ENCODE data around the gene PCBP1.

PCBP1 gene

DNA sequence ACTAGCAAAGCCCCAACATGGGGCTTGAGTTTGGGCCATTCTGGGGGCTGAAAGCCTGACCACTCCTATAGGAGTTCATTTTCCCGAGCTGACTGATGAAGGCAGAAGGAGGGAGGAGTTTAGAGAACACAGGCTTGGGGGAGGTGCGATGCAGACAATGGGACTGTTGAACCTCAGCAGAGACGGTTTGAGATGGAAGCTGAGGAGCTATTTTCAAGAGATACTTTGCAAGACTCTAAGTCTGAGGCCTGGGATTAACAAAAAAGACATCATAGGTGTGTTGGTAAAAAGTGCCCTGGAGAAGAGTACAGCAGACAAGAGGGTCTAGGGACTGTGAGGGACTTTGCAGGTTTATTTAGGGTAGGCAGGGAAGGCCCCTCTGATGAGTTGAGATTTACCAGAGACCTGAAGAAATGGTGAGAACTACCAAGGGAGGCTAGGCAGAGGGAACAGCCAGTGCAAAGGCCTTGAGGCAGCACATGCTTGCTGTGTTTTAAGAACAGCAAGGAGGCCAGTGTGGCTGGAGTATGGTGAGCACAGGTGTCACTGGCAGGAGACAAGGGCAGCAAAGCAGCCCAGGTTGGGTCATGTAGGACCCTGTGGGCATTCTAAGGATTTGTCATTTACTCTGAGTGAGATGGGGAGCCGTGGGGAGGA is 31.6 kb downstream of the PCBP1 start:
- no peaks in the 10 kb centered on the region for H3K27me3 ChIP-seq (ENCODE audit: insufficient read depth, low read length, poor library complexity, severe bottlenecking)
- H3K36me3 ChIP-seq (ENCODE audit: insufficient read depth, low read length), result no peaks in the 10 kb centered on the region
- H3F3A ChIP-seq (ENCODE audit: low read depth), result peaks cover 22% of the 10 kb centered on the region
- no peaks in the 10 kb centered on the region for H4K20me1 ChIP-seq (ENCODE audit: insufficient read depth, low read length, poor library complexity, severe bottlenecking)
- peaks cover 29% of the 10 kb centered on the region for H3K4me1 ChIP-seq (ENCODE audit: insufficient read depth, low read length, poor library complexity, severe bottlenecking)
- no peaks in the 10 kb centered on the region for H3K9me3 ChIP-seq (ENCODE audit: insufficient read depth, low read depth, low read length)
- no peaks in the 10 kb centered on the region for H3K79me2 ChIP-seq (ENCODE audit: insufficient read depth, low read length)
- H2AFZ ChIP-seq (ENCODE audit: low read length), result peak overlapping the region; percentile 62; the same call in 1 of the 2 replicates
- H3K9me2 ChIP-seq (replicated peaks; ENCODE audit: low read depth, low read length), result no peaks in the 10 kb centered on the region
- TF ChIP-seq EZH2phosphoT487 (IDR thresholded peaks at IDR 0.05; ENCODE audit: borderline replicate concordance), result no peak
- TF ChIP-seq, protein P1, sequence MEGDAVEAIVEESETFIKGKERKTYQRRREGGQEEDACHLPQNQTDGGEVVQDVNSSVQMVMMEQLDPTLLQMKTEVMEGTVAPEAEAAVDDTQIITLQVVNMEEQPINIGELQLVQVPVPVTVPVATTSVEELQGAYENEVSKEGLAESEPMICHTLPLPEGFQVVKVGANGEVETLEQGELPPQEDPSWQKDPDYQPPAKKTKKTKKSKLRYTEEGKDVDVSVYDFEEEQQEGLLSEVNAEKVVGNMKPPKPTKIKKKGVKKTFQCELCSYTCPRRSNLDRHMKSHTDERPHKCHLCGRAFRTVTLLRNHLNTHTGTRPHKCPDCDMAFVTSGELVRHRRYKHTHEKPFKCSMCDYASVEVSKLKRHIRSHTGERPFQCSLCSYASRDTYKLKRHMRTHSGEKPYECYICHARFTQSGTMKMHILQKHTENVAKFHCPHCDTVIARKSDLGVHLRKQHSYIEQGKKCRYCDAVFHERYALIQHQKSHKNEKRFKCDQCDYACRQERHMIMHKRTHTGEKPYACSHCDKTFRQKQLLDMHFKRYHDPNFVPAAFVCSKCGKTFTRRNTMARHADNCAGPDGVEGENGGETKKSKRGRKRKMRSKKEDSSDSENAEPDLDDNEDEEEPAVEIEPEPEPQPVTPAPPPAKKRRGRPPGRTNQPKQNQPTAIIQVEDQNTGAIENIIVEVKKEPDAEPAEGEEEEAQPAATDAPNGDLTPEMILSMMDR (conservative IDR thresholded peaks at IDR 0.05; ENCODE audit: low read length), result no peak
- H3K4me3 ChIP-seq (ENCODE audit: low read length, poor library complexity, severe bottlenecking), result no peak overlapping the region
- peak overlapping the region; percentile 43 for H3K9ac ChIP-seq (ENCODE audit: low read depth, low read length, poor library complexity, severe bottlenecking)
- H3K4me2 ChIP-seq (ENCODE audit: low read depth, low read length, poor library complexity, severe bottlenecking), result no peak overlapping the region

DNA sequence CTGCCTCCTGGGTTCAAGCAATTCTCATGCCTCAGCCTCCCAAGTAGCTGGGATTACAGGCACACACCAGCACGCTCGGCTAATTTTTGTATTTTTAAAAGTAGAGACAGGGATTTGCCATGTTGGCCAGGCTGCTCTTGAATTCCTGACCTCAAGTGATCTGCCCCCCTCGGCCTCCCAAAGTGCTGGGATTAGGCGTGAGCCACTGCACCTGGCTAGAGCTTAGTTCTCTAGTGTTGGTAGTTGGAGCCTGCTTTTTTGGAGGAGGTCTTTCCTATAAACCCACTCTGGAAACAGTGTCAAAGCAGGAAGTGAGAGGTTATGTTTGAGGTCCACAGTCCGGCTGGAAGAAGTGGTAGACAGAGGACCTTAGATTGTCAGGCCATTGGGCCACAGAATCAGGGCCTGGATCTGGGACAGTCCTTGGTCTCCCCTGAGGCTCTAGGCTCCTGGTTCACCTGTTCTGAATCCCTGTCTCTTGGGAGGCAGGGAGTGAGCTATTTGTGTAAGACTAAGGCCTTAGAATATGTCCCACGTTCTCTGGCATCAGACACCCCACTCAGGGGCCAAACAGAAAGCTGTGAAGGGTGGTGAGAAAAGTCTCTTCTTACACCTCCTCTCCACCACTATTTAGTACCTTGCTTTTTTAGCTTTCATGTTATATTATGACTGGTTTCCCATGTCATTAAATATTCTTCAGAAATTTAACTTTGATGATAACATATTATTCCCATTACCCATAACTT is 34.5 kb downstream of the PCBP1 start:
- TF ChIP-seq, protein P1 (conservative IDR thresholded peaks at IDR 0.05; ENCODE audit: low read length), result no peak
- TF ChIP-seq EZH2phosphoT487 (IDR thresholded peaks at IDR 0.05; ENCODE audit: borderline replicate concordance), result no peak
- peaks cover 9% of the 10 kb centered on the region for H3K79me2 ChIP-seq (ENCODE audit: insufficient read depth, low read length)
- H3K4me3 ChIP-seq (ENCODE audit: low read length, poor library complexity, severe bottlenecking), result no peak overlapping the region
- H3K36me3 ChIP-seq (ENCODE audit: insufficient read depth, low read length), result no peaks in the 10 kb centered on the region
- no peak overlapping the region for H3K4me2 ChIP-seq (ENCODE audit: low read depth, low read length, poor library complexity, severe bottlenecking)
- H2AFZ ChIP-seq (ENCODE audit: low read length), result no peak overlapping the region
- H3K9me2 ChIP-seq (replicated peaks; ENCODE audit: low read depth, low read length), result no peaks in the 10 kb centered on the region
- no peaks in the 10 kb centered on the region for H4K20me1 ChIP-seq (ENCODE audit: insufficient read depth, low read length, poor library complexity, severe bottlenecking)
- no peaks in the 10 kb centered on the region for H3K27me3 ChIP-seq (ENCODE audit: insufficient read depth, low read length, poor library complexity, severe bottlenecking)
- H3K4me1 ChIP-seq (ENCODE audit: insufficient read depth, low read length, poor library complexity, severe bottlenecking), result peaks cover 49% of the 10 kb centered on the region
- peaks cover 22% of the 10 kb centered on the region for H3F3A ChIP-seq (ENCODE audit: low read depth)
- H3K9ac ChIP-seq (ENCODE audit: low read depth, low read length, poor library complexity, severe bottlenecking), result no peak overlapping the region
- H3K9me3 ChIP-seq (ENCODE audit: insufficient read depth, low read depth, low read length), result no peaks in the 10 kb centered on the region

DNA sequence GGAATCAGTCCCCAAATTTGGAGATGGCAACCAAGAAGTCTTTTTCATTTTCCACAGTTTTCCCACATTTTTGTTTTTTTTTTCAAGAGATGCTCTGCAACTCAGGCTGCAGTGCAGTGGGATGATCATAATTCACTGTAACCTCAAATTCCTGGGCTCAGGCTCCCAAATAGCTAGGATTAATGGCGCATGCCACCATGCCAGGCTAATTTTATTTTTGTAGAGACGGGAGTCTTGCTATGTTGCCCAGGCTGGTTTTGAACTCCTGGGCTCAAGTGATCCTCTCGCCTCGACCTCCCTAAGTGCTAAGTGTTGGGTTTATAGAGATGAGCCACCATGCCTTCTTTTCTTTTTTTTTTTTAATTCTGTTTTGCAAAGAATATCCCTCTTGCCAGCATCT is 35.2 kb downstream of the PCBP1 start:
- Histone ChIP-seq H3F3A (ENCODE audit: low read depth) (peaks cover 22% of the 10 kb centered on the region), H3K4me2 (ENCODE audit: low read depth, low read length, poor library complexity, severe bottlenecking) (no peak overlapping the region), H3K9me3 (ENCODE audit: insufficient read depth, low read depth, low read length) (no peaks in the 10 kb centered on the region), H3K4me1 (ENCODE audit: insufficient read depth, low read length, poor library complexity, severe bottlenecking) (peaks cover 56% of the 10 kb centered on the region), H3K4me3 (ENCODE audit: low read length, poor library complexity, severe bottlenecking) (no peak overlapping the region), H3K9ac (ENCODE audit: low read depth, low read length, poor library complexity, severe bottlenecking) (no peak overlapping the region), H3K79me2 (ENCODE audit: insufficient read depth, low read length) (peaks cover 9% of the 10 kb centered on the region), H3K27me3 (ENCODE audit: insufficient read depth, low read length, poor library complexity, severe bottlenecking) (no peaks in the 10 kb centered on the region), H3K36me3 (ENCODE audit: insufficient read depth, low read length) (no peaks in the 10 kb centered on the region), H2AFZ (ENCODE audit: low read length) (no peak overlapping the region), H3K9me2 (replicated peaks; ENCODE audit: low read depth, low read length) (no peaks in the 10 kb centered on the region), H4K20me1 (ENCODE audit: insufficient read depth, low read length, poor library complexity, severe bottlenecking) (no peaks in the 10 kb centered on the region)
- TF ChIP-seq EZH2phosphoT487 (IDR thresholded peaks at IDR 0.05; ENCODE audit: borderline replicate concordance), result no peak
- TF ChIP-seq, protein P1 (conservative IDR thresholded peaks at IDR 0.05; ENCODE audit: low read length), result no peak
